K562 (cell line): ENCODE data around the gene RPL22.

Experiments
- CTCF ChIP-seq, 3 experiments: IDR thresholded peaks in 2 of 3; conservative IDR thresholded peaks in 1 of 3; 2 replicates each; pipeline ENCODE4 v1.5.1; 2011 to 2012; ENCODE audit warnings: low read length in 3 of 3, mild to moderate bottlenecking in 3 of 3, control low read depth in 2 of 3, improper control_type of control experiment in 1 of 3, inconsistent platforms in 1 of 3, low read depth in 1 of 3, mixed read lengths in 1 of 3, moderate library complexity in 1 of 3; ENCODE audit not compliant: insufficient read depth in 2 of 3
- KAT2B ChIP-seq: IDR thresholded peaks from one replicate; pipeline ENCODE4 v1.6.1; 2012; ENCODE audit warnings: low read depth, mild to moderate bottlenecking, control low read depth, inconsistent platforms, low read length, moderate library complexity
- RAD21 ChIP-seq, 2 experiments: fragments of 250-450 bp in 1 of 2; fragments of 450-650 bp in 1 of 2; sonication (Bioruptor Pico) in 1 of 2; formaldehyde crosslinking in 1 of 2; IDR thresholded peaks in 1 of 2; conservative IDR thresholded peaks in 1 of 2; 2 replicates each; pipeline versions ENCODE4 v1.4.0 to v1.8.0; 2020 to 2022; ENCODE audit warnings: mild to moderate bottlenecking in 2 of 2, moderate library complexity in 1 of 2
- RAD51 ChIP-seq: fragments of 450-650 bp; IDR thresholded peaks from 2 replicates; pipeline ENCODE4 v1.7.1; 2016; ENCODE audit warnings: low read depth, mild to moderate bottlenecking, borderline replicate concordance
- TAF1 ChIP-seq: IDR thresholded peaks from 2 replicates; pipeline ENCODE4 v1.6.1; 2011; ENCODE audit warnings: mild to moderate bottlenecking, low read length, moderate library complexity; ENCODE audit not compliant: insufficient read depth, control insufficient read depth, severe bottlenecking; ENCODE audit errors: extremely low read depth
- TSC22D4 ChIP-seq: fragments of 450-650 bp; IDR thresholded peaks from 2 replicates; pipeline ENCODE4 v1.6.1; 2016; ENCODE audit warnings: missing genetic modification characterization, missing biosample characterization, control low read depth
- ZHX1 ChIP-seq: fragments of 150-350 bp; conservative IDR thresholded peaks from 2 replicates; pipeline ENCODE4 v1.6.1; 2014; ENCODE audit warnings: low read length
- ZNF175 ChIP-seq: fragments of 200-800 bp; sonication (Bioruptor generic); IDR thresholded peaks from 2 replicates; pipeline ENCODE4 v1.6.1; 2016; ENCODE audit warnings: low read depth, mild to moderate bottlenecking, missing genetic modification characterization, missing compliant biosample characterization
- ZZZ3 ChIP-seq: fragments of 450-650 bp; IDR thresholded peaks from 2 replicates; pipeline ENCODE4 v1.6.1; 2016; ENCODE audit warnings: antibody characterized with exemption, mild to moderate bottlenecking, moderate library complexity
- TF ChIP-seq, protein P1 (sequence below): fragments of 150-350 bp; IDR thresholded peaks from 2 replicates; pipeline ENCODE4 v1.6.1; 2014; ENCODE audit warnings: low read depth, mild to moderate bottlenecking, low read length, borderline replicate concordance
- TF ChIP-seq, protein P2 (sequence below): sonication (generic); formaldehyde crosslinking; IDR thresholded peaks from 2 replicates; pipeline ENCODE4 v1.9.0; 2022; ENCODE audit warnings: mild to moderate bottlenecking, missing genetic modification reagents
- TF ChIP-seq, protein P3 (sequence below), 2 experiments: fragments of 450-650 bp; IDR thresholded peaks; 2 replicates each; pipeline ENCODE4 v1.6.1; 2016; ENCODE audit warnings: mild to moderate bottlenecking in 2 of 2, borderline replicate concordance in 1 of 2, low read depth in 1 of 2, moderate library complexity in 1 of 2

GRCh38 chr1:6247651-6248050 is 48.3 kb upstream of the RPL22 start:
- TF ChIP-seq ZZZ3 (no peak), KAT2B (no peak), TSC22D4 (tag) (no peak), ZNF175 (CRISPR knock-in tag) (no peak), CTCF (IDR thresholded peaks at IDR 0.05 in 2 of 3, conservative IDR thresholded peaks at IDR 0.05 in 1 of 3; ENCODE audit: insufficient read depth in 2 of 3, low read depth in 1 of 3, low read length in 3 of 3) (no peak), RAD51 (no peak), ZHX1 (no peak), RAD21 (CRISPR knock-in tag; conservative IDR thresholded peaks at IDR 0.05 in 1 of 2, IDR thresholded peaks at IDR 0.05 in 1 of 2) (no peak), TAF1 (no peak)
- TF ChIP-seq, protein P1, sequence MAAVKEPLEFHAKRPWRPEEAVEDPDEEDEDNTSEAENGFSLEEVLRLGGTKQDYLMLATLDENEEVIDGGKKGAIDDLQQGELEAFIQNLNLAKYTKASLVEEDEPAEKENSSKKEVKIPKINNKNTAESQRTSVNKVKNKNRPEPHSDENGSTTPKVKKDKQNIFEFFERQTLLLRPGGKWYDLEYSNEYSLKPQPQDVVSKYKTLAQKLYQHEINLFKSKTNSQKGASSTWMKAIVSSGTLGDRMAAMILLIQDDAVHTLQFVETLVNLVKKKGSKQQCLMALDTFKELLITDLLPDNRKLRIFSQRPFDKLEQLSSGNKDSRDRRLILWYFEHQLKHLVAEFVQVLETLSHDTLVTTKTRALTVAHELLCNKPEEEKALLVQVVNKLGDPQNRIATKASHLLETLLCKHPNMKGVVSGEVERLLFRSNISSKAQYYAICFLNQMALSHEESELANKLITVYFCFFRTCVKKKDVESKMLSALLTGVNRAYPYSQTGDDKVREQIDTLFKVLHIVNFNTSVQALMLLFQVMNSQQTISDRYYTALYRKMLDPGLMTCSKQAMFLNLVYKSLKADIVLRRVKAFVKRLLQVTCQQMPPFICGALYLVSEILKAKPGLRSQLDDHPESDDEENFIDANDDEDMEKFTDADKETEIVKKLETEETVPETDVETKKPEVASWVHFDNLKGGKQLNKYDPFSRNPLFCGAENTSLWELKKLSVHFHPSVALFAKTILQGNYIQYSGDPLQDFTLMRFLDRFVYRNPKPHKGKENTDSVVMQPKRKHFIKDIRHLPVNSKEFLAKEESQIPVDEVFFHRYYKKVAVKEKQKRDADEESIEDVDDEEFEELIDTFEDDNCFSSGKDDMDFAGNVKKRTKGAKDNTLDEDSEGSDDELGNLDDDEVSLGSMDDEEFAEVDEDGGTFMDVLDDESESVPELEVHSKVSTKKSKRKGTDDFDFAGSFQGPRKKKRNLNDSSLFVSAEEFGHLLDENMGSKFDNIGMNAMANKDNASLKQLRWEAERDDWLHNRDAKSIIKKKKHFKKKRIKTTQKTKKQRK, result no peak
- TF ChIP-seq, protein P2, sequence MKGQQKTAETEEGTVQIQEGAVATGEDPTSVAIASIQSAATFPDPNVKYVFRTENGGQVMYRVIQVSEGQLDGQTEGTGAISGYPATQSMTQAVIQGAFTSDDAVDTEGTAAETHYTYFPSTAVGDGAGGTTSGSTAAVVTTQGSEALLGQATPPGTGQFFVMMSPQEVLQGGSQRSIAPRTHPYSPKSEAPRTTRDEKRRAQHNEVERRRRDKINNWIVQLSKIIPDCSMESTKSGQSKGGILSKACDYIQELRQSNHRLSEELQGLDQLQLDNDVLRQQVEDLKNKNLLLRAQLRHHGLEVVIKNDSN (CRISPR knock-in tag), result no peak
- TF ChIP-seq, protein P3, sequence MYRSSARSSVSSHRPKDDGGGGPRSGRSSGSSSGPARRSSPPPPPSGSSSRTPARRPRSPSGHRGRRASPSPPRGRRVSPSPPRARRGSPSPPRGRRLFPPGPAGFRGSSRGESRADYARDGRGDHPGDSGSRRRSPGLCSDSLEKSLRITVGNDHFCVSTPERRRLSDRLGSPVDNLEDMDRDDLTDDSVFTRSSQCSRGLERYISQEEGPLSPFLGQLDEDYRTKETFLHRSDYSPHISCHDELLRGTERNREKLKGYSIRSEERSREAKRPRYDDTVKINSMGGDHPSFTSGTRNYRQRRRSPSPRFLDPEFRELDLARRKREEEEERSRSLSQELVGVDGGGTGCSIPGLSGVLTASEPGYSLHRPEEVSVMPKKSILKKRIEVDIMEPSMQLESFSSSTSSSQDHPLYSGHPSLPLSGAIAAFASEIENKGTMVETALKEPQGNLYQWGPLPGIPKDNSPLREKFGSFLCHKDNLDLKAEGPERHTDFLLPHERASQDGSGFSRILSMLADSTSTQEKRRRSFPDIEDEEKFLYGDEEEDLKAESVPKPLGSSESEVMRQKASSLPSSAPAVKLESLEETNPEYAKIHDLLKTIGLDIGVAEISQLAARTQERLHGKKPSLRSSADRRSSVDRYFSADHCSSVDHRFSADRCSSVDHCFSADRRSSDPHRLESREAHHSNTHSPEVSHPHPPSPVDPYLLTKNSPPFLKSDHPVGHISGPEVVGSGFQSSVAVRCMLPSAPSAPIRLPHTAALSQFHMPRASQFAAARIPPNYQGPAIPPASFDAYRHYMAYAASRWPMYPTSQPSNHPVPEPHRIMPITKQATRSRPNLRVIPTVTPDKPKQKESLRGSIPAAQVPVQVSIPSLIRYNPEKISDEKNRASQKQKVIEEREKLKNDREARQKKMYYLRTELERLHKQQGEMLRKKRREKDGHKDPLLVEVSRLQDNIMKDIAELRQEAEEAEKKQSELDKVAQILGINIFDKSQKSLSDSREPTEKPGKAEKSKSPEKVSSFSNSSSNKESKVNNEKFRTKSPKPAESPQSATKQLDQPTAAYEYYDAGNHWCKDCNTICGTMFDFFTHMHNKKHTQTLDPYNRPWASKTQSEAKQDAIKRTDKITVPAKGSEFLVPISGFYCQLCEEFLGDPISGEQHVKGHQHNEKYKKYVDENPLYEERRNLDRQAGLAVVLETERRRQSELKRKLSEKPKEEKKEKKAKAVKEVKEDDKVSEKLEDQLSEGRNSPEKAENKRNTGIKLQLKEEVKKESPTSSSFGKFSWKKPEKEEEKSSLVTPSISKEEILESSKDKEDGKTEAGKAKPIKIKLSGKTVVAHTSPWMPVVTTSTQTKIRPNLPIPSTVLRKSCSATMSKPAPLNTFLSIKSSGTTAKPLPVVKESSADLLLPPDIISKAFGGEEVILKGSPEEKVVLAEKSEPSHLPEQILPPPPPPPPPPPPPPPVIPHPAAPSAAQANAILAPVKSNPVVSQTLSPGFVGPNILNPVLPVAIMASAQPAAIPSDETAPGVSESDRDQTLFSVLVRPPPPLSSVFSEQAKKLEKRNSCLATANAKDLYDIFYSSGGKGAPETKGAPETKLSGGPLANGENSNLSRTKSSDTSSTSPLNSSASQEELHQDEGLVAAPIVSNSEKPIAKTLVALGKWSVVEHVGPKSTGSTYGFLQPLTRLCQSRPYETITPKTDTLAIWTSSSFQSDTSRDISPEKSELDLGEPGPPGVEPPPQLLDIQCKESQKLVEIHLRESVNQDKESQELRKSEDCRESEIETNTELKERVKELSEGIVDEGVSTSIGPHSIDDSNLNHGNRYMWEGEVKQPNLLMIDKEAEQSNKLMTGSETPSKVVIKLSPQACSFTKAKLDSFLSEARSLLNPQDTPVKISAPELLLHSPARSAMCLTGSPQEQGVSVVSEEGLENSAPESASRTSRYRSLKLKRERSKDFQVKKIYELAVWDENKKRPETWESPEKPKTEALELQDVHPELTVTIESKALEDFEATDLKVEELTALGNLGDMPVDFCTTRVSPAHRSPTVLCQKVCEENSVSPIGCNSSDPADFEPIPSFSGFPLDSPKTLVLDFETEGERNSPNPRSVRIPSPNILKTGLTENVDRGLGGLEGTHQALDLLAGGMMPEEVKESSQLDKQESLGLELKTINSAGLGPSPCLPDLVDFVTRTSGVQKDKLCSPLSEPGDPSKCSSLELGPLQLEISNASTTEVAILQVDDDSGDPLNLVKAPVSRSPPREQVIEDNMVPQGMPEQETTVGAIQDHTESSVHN (IDR thresholded peaks at IDR 0.05; ENCODE audit: borderline replicate concordance in 1 of 2, low read depth in 1 of 2), result no peak
